Measurements from ENCODE around the gene SLC9A8.
A peak's percentile ranks its signal among the peaks of the same experiment; 100 is the strongest.

SLC9A8 gene

DNA sequence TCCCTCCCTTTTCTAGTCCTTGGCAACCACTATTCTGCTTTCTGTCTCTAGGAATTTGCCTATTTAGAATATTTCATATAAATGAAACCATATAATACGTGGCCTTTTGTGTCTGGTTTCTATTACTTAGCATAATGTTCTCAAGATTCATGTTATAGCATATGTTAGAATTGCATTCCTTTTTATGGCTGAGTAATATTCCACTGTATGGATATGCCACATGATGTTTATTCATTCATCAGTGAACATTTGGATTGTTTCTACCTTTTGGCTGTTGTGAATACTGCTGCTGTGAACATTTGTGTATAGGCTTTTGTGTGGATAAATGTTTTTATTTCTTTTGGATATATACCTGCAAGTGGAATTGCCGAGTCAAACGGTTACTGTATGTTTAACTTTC lies 7.1 kb downstream of the SLC9A8 start:
- no peak overlapping the region for H3K4me3 Mint-ChIP-seq
- peaks cover 20% of the 10 kb centered on the region for H3K36me3 Mint-ChIP-seq
- no peaks in the 10 kb centered on the region for H3K27me3 Mint-ChIP-seq
- H3K4me1 Mint-ChIP-seq (ENCODE audit: low read depth) = peaks cover 62% of the 10 kb centered on the region
- H3K27ac Mint-ChIP-seq = no peak overlapping the region
- peaks cover 5% of the 10 kb centered on the region for H3K9me3 Mint-ChIP-seq (ENCODE audit: low read depth)

DNA sequence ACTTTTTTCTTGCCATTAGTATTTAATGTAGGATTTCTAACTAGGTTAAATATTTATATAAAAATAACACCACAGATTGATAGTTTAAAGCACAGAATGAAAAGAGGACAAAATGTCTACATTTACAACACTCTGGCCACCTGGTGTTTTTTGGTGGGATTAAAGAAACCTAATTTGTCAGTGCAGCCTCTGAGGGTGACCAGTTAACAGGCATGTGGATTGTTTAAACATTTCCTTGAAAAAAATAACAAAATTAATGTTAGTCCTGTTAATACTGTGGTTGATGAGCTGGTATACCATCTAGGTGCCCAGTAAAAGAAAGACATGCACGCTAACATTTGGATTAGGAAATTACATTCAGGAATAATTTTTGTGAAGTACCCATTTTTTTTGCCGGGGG lies 8.8 kb downstream of the SLC9A8 start:
- Mint-ChIP-seq H3K27ac (peak overlapping the region; percentile 58), H3K36me3 (peaks cover 16% of the 10 kb centered on the region), H3K9me3 (ENCODE audit: low read depth) (peaks cover 5% of the 10 kb centered on the region), H3K27me3 (no peaks in the 10 kb centered on the region), H3K4me1 (ENCODE audit: low read depth) (peaks cover 65% of the 10 kb centered on the region), H3K4me3 (peak overlapping the region; percentile 44)

DNA sequence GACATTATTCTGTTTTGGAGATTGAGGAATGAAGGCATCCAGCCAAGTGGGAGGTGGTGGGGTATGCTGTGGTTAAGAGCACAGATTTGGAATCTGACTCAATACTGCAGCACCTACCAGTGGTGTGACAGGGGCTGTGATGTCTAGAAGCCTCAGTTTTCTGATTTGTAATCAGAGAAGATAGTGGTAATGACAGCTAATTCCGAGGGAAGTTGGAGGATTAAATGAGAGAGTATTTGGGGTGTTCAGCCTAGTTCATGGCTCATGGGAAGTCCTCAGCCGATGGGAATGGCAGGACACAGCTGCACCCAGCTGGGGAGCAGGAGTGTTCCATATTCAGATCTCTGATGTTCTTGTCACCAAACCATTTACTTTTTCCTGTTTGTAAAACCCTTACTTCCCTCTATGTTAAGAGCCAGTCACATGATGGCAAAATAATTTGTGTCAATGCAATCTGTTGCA lies 9.3 kb downstream of the SLC9A8 start:
- Mint-ChIP-seq H3K9me3 (ENCODE audit: low read depth) (peaks cover 5% of the 10 kb centered on the region), H3K27ac (peak overlapping the region; percentile 58), H3K4me1 (ENCODE audit: low read depth) (peaks cover 64% of the 10 kb centered on the region), H3K36me3 (peaks cover 16% of the 10 kb centered on the region), H3K27me3 (no peaks in the 10 kb centered on the region), H3K4me3 (peak overlapping the region; percentile 44)

DNA sequence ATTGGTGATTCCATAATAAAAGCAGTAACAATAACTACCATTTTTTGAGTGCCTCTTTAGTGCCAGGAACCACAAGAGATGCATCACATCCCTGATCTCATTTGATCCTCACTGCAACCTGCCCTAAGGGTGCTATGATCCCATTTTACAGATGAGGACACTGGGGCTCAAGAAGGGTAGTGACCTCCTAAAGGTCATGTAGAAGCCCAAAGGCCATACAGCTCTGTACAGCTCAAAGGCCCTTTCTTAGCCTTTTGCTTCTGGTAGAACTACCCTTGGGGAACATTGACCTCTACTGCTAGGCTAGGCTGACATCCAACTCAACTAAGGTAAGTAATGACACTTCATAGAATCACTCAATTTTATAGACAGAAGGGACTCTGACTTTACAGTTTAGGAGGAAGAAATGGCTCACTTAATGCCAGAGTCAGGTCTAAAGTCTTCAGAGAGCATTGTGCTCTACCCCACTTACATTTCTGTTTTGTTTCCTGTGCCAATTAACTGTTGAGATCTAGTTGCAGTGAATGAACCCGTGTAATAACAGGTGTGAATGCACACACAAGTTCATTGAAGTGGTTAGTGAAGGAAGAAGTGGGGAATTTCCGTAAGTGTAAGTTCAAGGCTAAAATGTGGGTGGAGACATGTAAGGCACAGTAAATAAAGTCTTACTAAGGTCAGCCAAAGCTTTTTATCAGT lies 10.7 kb downstream of the SLC9A8 start:
- no peaks in the 10 kb centered on the region for H3K27me3 Mint-ChIP-seq
- peak overlapping the region; percentile 83 for H3K27ac Mint-ChIP-seq
- H3K36me3 Mint-ChIP-seq = peaks cover 16% of the 10 kb centered on the region
- H3K9me3 Mint-ChIP-seq (ENCODE audit: low read depth) = peaks cover 5% of the 10 kb centered on the region
- H3K4me1 Mint-ChIP-seq (ENCODE audit: low read depth) = peaks cover 56% of the 10 kb centered on the region
- peak overlapping the region; percentile 68 for H3K4me3 Mint-ChIP-seq

DNA sequence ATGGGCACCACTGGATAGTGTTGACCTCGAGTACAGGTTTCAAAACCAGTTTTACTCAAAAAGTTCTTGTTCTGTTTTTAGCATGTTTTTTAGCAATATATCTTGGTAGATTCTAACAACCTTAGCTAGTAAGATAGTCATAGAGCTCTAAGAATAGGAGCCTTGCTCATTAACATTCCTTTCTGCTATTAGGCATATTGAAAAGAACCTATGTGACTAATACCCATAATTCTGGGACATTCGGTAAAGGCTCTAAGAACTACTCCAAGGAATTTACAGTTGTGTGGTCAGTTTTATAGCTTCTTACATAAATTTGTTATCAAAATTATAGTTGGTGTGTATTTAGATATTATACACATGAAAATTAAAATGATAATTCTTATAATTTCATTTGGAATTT lies 11.6 kb downstream of the SLC9A8 start:
- Mint-ChIP-seq H3K27me3 (no peaks in the 10 kb centered on the region), H3K9me3 (ENCODE audit: low read depth) (peaks cover 5% of the 10 kb centered on the region), H3K4me1 (ENCODE audit: low read depth) (peaks cover 51% of the 10 kb centered on the region), H3K4me3 (peak overlapping the region; percentile 68), H3K36me3 (peaks cover 15% of the 10 kb centered on the region), H3K27ac (peak overlapping the region; percentile 83)

DNA sequence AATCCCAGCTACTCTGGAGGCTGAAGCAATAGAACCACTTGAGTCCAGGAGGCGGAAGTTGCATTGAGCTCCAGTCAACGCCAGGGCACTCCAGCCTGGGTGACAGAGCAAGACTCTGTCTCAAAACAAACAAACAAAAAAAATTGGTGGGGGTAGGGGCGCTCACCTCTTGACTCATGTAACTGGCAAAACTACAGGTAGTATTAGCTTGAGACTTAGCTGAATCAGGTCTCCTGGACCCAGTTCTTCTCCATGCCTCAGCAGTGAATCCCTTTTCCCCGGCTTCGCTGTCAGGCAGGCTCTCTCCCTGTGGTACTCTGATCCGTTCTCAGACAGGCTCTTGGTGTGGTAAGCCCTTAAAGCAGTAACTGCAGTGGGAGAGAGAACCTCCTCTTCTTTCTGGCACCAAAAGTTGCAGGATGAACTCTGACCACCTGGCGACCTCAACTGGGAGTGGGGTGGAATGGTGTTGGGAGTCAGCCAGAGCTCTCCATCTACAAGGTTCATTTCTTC lies 12.9 kb downstream of the SLC9A8 start:
- Mint-ChIP-seq H3K27ac (no peak overlapping the region), H3K4me1 (ENCODE audit: low read depth) (peaks cover 44% of the 10 kb centered on the region), H3K27me3 (no peaks in the 10 kb centered on the region), H3K36me3 (peaks cover 13% of the 10 kb centered on the region), H3K9me3 (ENCODE audit: low read depth) (no peaks in the 10 kb centered on the region), H3K4me3 (no peak overlapping the region)

DNA sequence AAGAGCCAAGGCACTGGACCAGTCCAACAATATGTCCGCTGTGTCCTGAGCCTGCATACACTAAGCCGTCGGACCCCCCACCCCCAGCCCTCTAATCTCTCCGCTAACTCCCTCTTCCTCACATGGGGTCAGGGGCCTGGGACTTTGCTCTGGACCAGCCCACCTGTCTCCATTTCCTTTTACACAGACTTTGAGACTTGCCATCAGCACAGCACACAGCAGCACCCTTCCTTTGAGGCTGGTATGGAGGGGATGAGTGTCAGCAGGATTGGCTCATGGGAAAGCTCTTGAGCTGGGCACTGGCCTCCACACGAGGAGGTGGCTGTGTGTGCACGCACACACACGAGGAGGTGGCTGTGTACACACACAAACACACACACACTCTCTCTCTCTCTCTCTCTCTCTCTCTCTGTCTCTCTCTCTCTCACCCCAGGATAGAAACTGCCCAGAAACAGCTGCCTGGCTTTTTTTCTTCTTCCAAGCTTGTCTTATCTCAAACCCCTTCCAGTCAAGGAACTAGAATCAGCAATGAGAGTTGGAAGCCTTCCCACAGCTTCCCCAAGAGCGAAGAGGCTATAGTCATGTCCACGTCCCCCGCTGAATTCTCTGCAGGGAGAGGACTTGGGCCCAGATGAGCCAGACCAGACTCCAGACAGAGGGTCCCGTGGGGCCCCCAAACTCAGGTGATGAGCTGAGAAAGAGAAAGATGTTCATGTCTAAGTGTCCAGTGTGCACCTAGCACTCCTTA lies 18.6 kb downstream of the SLC9A8 start:
- peaks cover 9% of the 10 kb centered on the region for H3K36me3 Mint-ChIP-seq
- no peaks in the 10 kb centered on the region for H3K27me3 Mint-ChIP-seq
- H3K27ac Mint-ChIP-seq = no peak overlapping the region
- no peaks in the 10 kb centered on the region for H3K4me1 Mint-ChIP-seq (ENCODE audit: low read depth)
- no peak overlapping the region for H3K4me3 Mint-ChIP-seq
- H3K9me3 Mint-ChIP-seq (ENCODE audit: low read depth) = no peaks in the 10 kb centered on the region

DNA sequence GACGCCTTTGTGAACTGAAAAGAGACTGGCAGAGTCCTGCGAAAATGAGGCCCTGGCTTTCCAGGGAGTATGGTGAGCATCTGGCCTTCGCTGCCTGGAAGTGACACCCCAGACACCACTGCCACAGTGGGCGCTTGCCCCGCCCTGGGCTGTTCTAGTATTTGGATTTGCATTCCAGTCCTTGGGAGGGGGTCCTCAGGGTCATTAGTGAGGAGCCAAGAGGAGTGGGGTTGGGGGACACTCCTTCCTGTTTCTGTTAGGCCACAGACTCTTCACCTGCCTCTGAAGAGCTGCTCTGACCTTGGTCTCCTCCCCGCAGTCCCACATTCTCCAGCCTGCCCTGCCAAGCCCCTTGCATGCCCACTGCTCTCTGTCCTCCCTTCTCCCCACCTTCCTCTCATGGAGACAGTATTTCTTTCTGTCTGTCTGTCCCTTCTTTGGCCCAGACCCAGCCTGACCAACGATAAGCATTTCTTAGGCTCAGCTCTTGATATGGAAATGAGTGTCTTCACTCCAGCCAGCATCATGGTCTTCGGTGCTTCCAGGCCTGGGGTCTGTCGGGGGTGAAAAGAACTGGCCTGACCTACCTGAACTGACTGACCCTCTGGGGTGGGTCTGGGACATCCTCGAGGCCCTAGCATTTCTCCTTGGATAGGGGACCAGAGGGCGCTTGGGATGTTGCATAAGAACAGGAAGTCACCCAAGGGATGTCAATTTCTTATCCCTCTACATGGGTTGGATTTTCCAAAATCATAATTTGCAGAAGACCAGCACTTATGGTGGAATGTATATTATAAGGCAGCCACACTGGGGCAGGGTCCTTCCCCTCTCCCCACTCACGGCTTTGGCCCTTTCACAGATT lies 19.4 kb downstream of the SLC9A8 start:
- H3K4me3 Mint-ChIP-seq = no peak overlapping the region

DNA sequence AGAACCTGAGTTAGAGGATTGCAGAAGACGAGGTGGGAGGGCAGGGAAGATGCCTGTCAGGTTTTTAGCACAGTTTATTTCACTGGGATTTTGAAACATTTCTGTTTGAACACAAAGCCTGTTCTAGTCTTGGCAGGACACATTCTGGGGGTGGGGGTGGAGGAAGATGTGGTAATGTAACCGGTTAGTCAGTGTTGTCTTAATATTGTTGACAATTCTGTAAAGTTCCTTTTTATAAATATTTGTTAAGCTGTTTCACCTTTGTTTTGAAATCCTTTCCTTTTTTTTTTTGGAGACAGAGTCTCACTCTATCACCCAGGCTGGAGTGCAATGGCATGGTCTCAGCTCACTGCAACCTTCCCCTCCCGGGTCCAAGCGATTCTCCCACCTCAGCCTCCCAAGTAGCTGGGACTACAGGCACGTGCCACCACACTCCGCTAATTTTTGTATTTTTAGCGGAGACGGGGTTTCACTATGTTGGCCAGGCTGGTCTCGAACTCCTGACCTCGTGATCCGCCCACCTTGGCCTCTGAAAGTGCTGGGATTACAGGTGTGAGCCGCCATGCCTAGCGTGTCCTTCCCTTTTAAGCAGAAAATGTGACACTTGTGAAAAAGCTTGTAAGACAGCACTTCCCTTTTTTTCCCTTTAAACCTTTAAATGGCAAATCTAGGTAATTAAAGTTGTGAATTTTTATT lies 20.2 kb downstream of the SLC9A8 start:
- Mint-ChIP-seq H3K9me3 (ENCODE audit: low read depth) (no peaks in the 10 kb centered on the region), H3K27me3 (no peaks in the 10 kb centered on the region), H3K4me1 (ENCODE audit: low read depth) (peaks cover 2% of the 10 kb centered on the region), H3K27ac (no peak overlapping the region), H3K4me3 (no peak overlapping the region), H3K36me3 (peaks cover 9% of the 10 kb centered on the region)

More for the DNA sequence above, 19.4 kb downstream of the SLC9A8 start:
- H3K4me1 Mint-ChIP-seq (ENCODE audit: low read depth) = no peaks in the 10 kb centered on the region
- no peaks in the 10 kb centered on the region for H3K9me3 Mint-ChIP-seq (ENCODE audit: low read depth)
- peaks cover 9% of the 10 kb centered on the region for H3K36me3 Mint-ChIP-seq
- H3K27me3 Mint-ChIP-seq = no peaks in the 10 kb centered on the region
- H3K27ac Mint-ChIP-seq = no peak overlapping the region

DNA sequence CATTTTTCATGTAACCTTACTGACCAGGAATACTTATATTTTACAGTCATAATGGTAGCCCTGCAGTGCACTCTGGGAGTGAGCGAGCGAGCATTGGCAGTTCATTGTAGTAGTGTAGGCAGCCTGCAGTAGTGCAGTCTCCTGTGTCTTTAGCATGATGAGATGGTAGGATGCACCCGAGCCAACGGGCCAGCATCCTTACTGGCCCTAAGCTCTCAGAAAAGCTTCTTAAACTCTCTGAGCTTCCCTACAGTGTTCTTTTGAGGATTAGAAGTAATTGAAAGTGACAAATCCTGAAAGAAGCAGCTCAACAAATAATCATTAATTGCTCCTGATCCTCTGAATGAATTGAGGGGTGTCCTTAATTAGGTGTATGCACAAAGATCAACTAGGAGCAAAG lies 20.9 kb downstream of the SLC9A8 start:
- no peaks in the 10 kb centered on the region for H3K9me3 Mint-ChIP-seq (ENCODE audit: low read depth)
- peaks cover 2% of the 10 kb centered on the region for H3K4me1 Mint-ChIP-seq (ENCODE audit: low read depth)
- H3K4me3 Mint-ChIP-seq = no peak overlapping the region
- no peaks in the 10 kb centered on the region for H3K27me3 Mint-ChIP-seq
- H3K36me3 Mint-ChIP-seq = peaks cover 9% of the 10 kb centered on the region
- H3K27ac Mint-ChIP-seq = no peak overlapping the region

DNA sequence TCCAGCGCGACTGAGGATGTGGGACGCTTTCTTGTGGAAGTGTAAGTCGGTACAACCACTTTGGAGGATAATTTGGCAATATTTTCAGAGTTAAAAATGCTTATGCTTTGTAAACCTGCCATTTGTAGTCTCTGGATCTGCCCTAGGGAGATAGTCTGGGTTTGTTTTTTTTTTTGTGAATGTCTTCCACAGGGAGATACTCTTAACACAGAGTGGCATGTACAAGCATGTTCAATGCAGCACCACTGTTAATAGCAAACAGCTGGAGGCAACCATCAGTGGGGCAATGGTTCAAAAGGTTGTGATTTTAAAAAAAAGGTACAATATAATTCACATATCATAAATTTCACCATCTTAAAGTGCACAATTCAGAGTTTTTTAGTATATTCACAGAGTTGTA lies 22.4 kb downstream of the SLC9A8 start:
- H3K27ac Mint-ChIP-seq = no peak overlapping the region
- no peaks in the 10 kb centered on the region for H3K9me3 Mint-ChIP-seq (ENCODE audit: low read depth)
- peaks cover 6% of the 10 kb centered on the region for H3K36me3 Mint-ChIP-seq

DNA sequence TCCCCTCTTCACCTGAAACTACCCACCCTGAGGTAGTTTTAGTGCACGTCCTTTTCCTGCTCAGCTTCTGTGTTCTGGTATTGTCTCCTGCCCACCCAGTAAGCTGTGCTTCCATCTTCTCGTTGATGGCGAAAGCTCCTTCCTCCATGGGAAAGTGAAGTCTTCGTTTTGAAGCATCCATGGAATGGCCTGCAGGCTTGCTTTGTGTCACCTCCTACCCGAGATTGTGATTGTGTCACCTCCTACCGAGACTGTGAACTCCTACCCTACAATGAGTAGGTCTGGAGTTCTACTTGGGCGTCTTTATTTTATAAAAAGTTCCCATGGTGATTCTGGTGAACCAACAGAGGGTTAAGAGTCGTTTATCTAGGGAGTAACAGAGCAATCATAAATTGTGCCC lies 25.9 kb downstream of the SLC9A8 start:
- H3K27ac Mint-ChIP-seq = no peak overlapping the region
- peaks cover 2% of the 10 kb centered on the region for H3K4me1 Mint-ChIP-seq (ENCODE audit: low read depth)
- H3K9me3 Mint-ChIP-seq (ENCODE audit: low read depth) = no peaks in the 10 kb centered on the region
- H3K4me3 Mint-ChIP-seq = no peak overlapping the region
- peaks cover 4% of the 10 kb centered on the region for H3K36me3 Mint-ChIP-seq
- no peaks in the 10 kb centered on the region for H3K27me3 Mint-ChIP-seq

More for the DNA sequence above, 22.4 kb downstream of the SLC9A8 start:
- peaks cover 2% of the 10 kb centered on the region for H3K4me1 Mint-ChIP-seq (ENCODE audit: low read depth)
- H3K27me3 Mint-ChIP-seq = no peaks in the 10 kb centered on the region
- H3K4me3 Mint-ChIP-seq = no peak overlapping the region

DNA sequence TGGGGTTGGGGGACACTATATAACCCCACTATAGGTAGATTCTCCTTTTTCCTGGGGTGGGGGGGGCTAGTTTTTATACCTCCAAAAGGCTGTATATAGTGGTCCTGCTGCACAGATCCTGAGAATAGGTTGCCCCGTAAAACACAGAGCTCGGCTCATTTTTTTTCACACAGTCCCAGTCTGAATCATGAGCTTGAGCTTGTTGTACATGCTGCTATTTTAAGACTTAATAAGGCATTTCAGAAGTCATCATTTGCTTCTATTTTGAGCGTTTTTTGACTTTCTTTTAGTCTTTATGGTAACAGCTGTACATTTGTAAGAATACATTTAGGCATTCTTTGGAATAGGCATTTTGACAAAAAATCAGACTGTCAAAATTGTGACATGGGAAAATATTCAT lies 30.5 kb downstream of the SLC9A8 start:
- no peaks in the 10 kb centered on the region for H3K9me3 Mint-ChIP-seq (ENCODE audit: low read depth)
- no peak overlapping the region for H3K4me3 Mint-ChIP-seq
- H3K27ac Mint-ChIP-seq = no peak overlapping the region
- H3K27me3 Mint-ChIP-seq = no peaks in the 10 kb centered on the region
- no peaks in the 10 kb centered on the region for H3K36me3 Mint-ChIP-seq
- no peaks in the 10 kb centered on the region for H3K4me1 Mint-ChIP-seq (ENCODE audit: low read depth)

DNA sequence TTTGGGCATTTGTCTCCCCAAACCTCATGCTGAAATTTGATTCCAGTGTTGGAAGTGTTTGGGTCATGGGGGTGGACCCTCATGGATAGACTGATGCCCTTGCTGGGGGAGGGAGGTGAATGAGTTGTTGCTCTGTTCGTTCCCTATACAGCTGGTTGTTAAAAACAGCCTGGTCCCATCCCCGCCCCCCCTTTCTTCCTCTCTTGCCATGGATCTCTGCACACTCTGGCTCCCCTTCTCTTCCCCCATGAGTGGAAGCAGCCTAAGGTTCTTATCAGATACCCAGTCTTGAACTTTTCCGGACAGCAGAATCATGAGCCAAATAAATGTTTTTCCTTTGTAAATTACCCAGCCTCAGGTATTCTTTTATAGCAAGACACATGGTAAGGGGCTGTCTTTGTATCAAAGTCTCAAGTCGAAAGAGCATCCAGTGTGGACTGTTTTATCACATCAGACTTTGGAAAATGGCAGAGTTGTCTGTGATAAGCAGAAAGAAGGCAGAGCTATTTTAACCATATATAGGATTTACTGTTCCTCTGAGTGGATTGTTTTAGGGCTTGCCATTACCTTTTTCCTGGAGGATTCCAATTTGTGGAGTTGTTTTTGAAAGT lies 31.2 kb downstream of the SLC9A8 start:
- peaks cover 3% of the 10 kb centered on the region for H3K36me3 Mint-ChIP-seq

More for the DNA sequence above, 31.2 kb downstream of the SLC9A8 start:
- Mint-ChIP-seq H3K9me3 (ENCODE audit: low read depth) (no peaks in the 10 kb centered on the region), H3K4me1 (ENCODE audit: low read depth) (no peaks in the 10 kb centered on the region), H3K27ac (peak overlapping the region; percentile 56), H3K27me3 (no peaks in the 10 kb centered on the region), H3K4me3 (no peak overlapping the region)

All from activated naive CD8-positive, alpha-beta T cell (primary cell).